Measurements from ENCODE around the gene FAM168A.

Gene FAM168A

GRCh38 chr11:73597956-73598718 is at the start of gene FAM168A:
FAM168A (minus strand) TSS chr11:73598112; CDS start chr11:73468474, 129,638 bp downstream.
- FAIRE-seq (peak; percentile 42), DNase-seq (ENCODE audit: low spot score) (peak; percentile 87)

DNA sequence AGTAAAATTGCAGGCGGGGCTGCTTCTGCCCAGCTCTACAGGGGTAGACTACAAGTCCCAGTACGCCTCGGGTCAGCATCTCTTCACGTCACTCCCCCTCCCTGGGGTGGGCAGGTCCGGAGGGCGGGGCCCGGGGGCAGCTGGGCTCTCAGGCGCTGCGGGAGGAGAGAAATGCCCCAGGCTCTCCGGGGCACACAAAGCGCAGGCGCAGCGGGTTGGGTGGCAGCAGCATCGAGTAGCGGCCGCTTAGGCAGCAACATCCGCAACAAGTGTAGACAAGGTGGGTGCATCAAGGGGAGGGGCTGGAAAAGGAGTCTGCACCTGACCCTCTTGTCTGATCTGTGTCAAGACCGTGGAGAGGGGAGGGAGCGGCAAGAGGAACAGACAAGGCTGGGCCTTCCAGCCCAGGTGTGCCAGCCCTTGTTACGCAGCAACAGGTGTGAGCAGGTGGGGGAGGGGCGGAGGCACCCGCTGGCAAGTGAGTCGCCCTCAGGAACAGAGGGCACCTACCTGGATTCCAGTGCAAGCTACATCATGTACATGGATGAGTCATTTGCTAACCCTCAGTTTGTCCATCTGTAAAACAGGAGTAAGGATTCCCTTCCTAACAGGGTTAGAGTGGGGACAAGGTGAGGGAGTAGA is 49.7 kb upstream of the FAM168A start:
- DNase-seq (ENCODE audit: low spot score) (peak; percentile 21), FAIRE-seq (no peak)

DNA sequence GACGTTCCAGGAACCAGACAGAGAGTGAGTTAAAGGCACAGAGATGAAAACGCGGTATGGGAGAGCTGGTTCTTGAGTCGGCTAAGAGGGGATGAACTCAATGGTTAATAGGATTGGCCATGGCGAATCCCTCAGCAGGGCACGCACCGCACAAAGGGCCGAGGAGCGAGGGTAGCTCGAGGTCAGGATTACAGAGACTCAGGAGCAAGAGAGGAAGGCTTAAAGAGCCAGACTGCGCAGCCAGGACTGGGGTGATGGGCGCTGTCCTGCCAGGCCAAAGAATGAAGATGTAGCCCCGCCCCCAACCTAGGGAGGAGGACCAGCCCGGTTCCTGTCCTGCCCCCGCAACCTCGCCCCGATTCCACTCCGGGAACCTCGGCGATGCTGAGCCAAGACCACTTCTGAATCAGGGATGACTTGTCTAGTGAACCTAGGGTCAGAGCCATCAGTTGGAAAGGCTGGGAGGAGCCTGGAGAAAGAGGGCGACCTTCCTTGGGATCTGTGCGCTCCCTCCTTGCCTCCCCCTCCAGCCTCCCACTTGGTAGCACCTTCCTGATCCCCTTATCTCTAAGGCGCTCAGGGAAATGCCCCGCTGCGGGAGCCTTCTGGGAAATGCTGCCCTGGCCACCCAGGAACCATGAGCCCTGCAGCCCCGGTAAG is 48.2 kb upstream of the FAM168A start, which contains the start of gene PLEKHB1:
TSS of gene PLEKHB1 (plus strand) at position 610 of the 660 bp plus-strand sequence. CDS start at position 638, 28 bp downstream.
- FAIRE-seq (no peak), DNase-seq (ENCODE audit: low spot score) (no peak)

DNA sequence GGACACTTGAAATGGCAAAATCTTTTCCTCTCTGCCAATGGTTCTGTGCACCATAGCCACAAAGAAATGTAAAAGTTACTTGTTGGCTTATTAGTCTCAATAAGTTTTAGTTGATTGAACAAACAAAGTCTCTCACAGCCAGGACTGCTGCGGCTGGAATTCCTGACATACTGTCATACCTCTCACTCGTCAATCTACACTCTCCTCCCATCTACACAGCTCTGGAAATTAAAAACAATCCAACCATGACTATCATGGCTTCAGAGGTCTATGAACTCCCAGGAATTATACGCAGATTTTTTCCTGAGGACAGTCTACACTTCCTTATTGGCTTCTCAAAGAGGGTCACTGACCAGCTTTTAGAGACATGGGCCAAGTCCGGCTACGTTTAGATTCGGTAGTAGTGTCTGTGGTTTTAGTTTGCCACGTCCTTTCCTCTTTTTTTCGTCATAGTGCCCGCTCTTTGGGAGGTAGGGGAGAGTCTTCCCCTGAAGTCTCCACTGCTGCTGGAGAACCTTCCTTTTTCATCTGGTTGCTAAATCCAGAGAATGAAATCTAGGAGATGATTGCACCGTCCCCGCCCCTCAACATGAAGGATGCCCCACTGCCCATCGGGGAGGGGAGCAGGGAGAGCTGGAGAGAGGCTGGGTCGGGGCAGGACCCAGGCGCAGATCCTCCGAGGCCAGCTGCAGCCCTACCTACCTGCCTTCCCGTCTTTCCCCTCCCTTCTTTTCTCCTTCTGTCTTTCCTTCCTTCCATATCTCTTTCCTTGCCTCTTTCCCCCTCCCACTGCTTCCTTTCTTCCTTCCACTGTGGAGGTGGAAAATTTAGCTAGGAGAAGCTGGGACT is 47.4 kb upstream of the FAM168A start:
- DNase-seq (ENCODE audit: low spot score) = no peak
- FAIRE-seq = no peak

GRCh38 chr11:73641668-73642067 is 43.8 kb upstream of the FAM168A start:
- FAIRE-seq (no peak), DNase-seq (ENCODE audit: low spot score) (no peak)

GRCh38 chr11:73640592-73640991 is 42.7 kb upstream of the FAM168A start:
- FAIRE-seq = no peak

DNA sequence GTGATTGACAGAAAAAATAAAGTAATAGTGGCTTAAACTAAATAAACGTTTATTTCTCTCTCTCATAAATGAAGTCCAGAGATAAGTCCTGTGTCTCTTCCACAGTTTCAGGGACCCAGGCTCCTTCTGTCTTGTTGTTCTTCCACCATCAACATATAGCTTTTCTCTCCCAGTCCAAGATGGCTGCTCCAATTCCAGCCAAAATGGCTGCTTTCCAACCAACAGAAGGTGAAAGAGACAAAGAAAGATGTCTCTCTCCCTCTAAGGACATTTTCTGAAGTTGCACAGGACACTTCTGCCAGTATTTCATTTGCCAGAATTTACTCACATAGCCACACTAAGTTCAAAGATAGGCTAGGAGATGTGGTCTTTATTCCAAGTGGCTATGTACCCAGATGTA is 39.1 kb upstream of the FAM168A start:
- FAIRE-seq (no peak), DNase-seq (ENCODE audit: low spot score) (no peak)

More at GRCh38 chr11:73640592-73640991, 42.7 kb upstream of the FAM168A start:
- no peak for DNase-seq (ENCODE audit: low spot score)

DNA sequence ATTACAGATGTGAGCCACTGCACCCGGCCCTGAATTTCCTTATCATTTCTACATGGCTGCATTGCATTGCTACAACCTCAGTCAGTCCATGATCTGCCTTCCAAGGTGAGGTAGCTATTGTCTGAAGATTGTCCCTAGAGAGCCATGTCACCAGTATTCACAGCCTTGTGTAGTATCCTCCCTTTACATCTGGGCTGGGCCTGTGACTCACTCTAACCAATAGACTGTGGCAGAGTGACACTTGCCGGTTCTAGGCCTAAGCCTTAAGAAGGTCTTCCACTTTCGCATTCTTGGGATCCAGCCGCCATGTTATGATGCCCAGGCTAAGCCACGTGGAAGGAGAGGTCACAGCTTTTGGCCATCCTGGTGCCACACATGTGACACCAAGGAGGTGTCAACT is 38.3 kb upstream of the FAM168A start:
- FAIRE-seq = no peak

GRCh38 chr11:73635721-73636120 is 37.8 kb upstream of the FAM168A start:
- DNase-seq (ENCODE audit: low spot score) (no peak), FAIRE-seq (no peak)

More for the DNA sequence above, 38.3 kb upstream of the FAM168A start:
- DNase-seq (ENCODE audit: low spot score) = no peak

DNA sequence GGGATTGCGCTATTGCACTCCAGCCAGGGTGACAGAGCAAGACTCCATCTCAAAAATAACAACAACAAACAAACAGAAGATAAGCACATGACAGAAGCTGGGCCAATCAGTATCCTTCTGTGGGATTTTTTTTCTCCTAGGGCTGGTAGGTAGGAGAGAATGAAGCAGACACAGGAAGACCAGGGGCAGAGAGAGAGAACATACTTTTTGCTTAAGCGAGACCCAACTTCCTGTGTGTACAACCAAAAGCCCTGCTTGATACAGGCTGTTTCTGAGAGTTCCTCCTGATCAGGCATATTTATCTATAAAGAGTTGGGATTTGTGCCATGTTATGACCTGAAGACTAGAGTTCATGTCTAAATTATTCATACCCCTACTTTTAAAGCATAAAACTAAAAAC is 36.1 kb upstream of the FAM168A start:
- no peak for FAIRE-seq
- DNase-seq (ENCODE audit: low spot score) = no peak

GRCh38 chr11:73632996-73633395 is 35.1 kb upstream of the FAM168A start:
- DNase-seq (ENCODE audit: low spot score) (no peak), FAIRE-seq (no peak)

- FAIRE-seq (no peak), DNase-seq (ENCODE audit: low spot score) (no peak)
Observed at GRCh38 chr11:73629907-73630306, 32.0 kb upstream of the FAM168A start.

- FAIRE-seq (no peak), DNase-seq (ENCODE audit: low spot score) (peak; percentile 48)
Observed at GRCh38 chr11:73625696-73626318, 27.9 kb upstream of the FAM168A start.

- no peak for FAIRE-seq
- no peak for DNase-seq (ENCODE audit: low spot score)
Observed at GRCh38 chr11:73623686-73624085, 25.8 kb upstream of the FAM168A start.

- FAIRE-seq = no peak
- no peak for DNase-seq (ENCODE audit: low spot score)
Observed at GRCh38 chr11:73622926-73623593, 25.1 kb upstream of the FAM168A start.

- FAIRE-seq (no peak), DNase-seq (ENCODE audit: low spot score) (no peak)
Observed at GRCh38 chr11:73614591-73614990, 16.7 kb upstream of the FAM168A start.

GRCh38 chr11:73612601-73613140 is 14.8 kb upstream of the FAM168A start:
- DNase-seq (ENCODE audit: low spot score) = no peak
- FAIRE-seq = no peak

DNA sequence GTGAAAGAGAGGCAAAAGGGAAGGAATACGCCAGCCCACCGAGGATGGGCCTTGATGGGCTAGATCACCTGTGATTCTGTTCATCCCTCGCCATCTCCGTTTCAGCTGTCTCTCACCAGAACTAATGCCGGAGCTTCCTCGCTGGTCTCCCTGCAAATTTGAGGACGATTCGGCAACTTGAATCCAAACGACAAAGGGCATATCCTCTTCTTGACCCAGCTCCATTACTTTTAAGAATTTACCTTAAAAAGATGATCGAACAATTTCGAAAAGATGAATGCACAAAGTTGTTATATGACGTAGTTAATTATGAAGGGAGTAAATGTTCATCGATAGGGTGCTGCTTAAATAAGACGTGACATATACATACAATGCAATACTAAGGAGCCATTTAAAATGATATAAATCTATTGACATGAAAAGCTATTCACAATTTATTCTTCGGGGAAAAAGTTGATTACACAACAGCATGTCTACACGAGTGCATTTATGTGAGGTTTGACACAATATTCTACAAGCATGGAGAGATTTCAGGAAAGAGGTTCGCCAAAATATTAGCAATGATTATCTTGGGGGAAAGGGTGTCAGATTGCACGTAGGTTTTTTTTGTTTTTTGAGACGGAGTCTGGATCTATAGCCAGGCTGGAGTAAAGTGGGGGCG is 937 bp upstream of the FAM168A start:
- FAIRE-seq (no peak), DNase-seq (ENCODE audit: low spot score) (no peak)

- no peak for DNase-seq (ENCODE audit: low spot score)
- FAIRE-seq = no peak
Observed at GRCh38 chr11:73597336-73597955, 466 bp downstream of the FAM168A start.
